Measurements from ENCODE around the gene CFAP97.
A peak's percentile ranks its signal among the peaks of the same experiment; 100 is the strongest.
"Not testable (repeated sequence)": the region's sequence is repeated elsewhere in the genome, so short reads cannot be mapped to it uniquely, and the experiment has no call there.

Gene CFAP97

GRCh38 chr4:185209852-185210101 lies 6.0 kb upstream of the CFAP97 start:
- H2BK15ac ChIP-seq (replicated peaks; ENCODE audit: low read depth); H2AK5ac ChIP-seq (ENCODE audit: low read length); H4K8ac ChIP-seq (ENCODE audit: low read depth, low read length); H3K79me1 ChIP-seq (ENCODE audit: low read length); H2BK5ac ChIP-seq (ENCODE audit: low read length); H4K5ac ChIP-seq (ENCODE audit: low read length); H3K36me3 ChIP-seq (ENCODE audit: control insufficient read depth, insufficient read depth, low read length); H2BK120ac ChIP-seq (ENCODE audit: low read depth, low read length); H3K4me2 ChIP-seq (ENCODE audit: low read length); H3K23ac ChIP-seq (ENCODE audit: low read length); H3K27me3 ChIP-seq (ENCODE audit: insufficient read depth, low read length, poor library complexity); DNase-seq: not testable (repeated sequence)
- Histone ChIP-seq H3K56ac (ENCODE audit: low read length) (peak overlapping the region; percentile 99), H3K18ac (ENCODE audit: low read length) (peak overlapping the region; percentile 83), H3K4ac (ENCODE audit: low read depth, low read length) (peak overlapping the region; percentile 25), H3K9ac (ENCODE audit: low read length) (peak overlapping the region; percentile 93), H3K4me1 (ENCODE audit: control insufficient read depth, low read depth, low read length) (peaks cover 14% of the 10 kb centered on the region), H3K4me3 (ENCODE audit: low read length) (peak overlapping the region; percentile 96), H3K79me2 (ENCODE audit: control insufficient read depth, insufficient read depth, low read length) (peaks cover 22% of the 10 kb centered on the region), H3K27ac (ENCODE audit: low read depth, low read length) (peak overlapping the region; percentile 75)
- no CpG with 5 or more reads among the region's 39 CpGs for WGBS (ENCODE audit: extremely low coverage, insufficient coverage, low lambda C conversion rate)

GRCh38 chr4:185209031-185209851 lies 5.4 kb upstream of the CFAP97 start, which contains the start of gene SNX25:
Gene SNX25, plus strand, starts transcription at chr4:185209598. Its CDS starts 229 bp downstream, at chr4:185209827.
- H3K9ac ChIP-seq (ENCODE audit: low read length), result peak within 1 kb of the TSS; percentile 93
- H3K4me1 ChIP-seq (ENCODE audit: control insufficient read depth, low read depth, low read length), result peaks cover 14% of the 10 kb centered on the region
- no peak within 1 kb of the TSS for H2BK120ac ChIP-seq (ENCODE audit: low read depth, low read length)
- DNase-seq, result peak; percentile 90
- peak within 1 kb of the TSS; percentile 75 for H3K27ac ChIP-seq (ENCODE audit: low read depth, low read length)
- peak within 1 kb of the TSS; percentile 96 for H3K4me3 ChIP-seq (ENCODE audit: low read length)
- no peaks in the 10 kb centered on the region for H3K36me3 ChIP-seq (ENCODE audit: control insufficient read depth, insufficient read depth, low read length)
- peak within 1 kb of the TSS; percentile 83 for H3K18ac ChIP-seq (ENCODE audit: low read length)
- H3K4me2 ChIP-seq (ENCODE audit: low read length), result peak within 1 kb of the TSS; percentile 93
- no CpG with 5 or more reads among the region's 72 CpGs for WGBS (ENCODE audit: extremely low coverage, insufficient coverage, low lambda C conversion rate)
- no peaks in the 10 kb centered on the region for H3K27me3 ChIP-seq (ENCODE audit: insufficient read depth, low read length, poor library complexity)
- H2BK5ac ChIP-seq (ENCODE audit: low read length), result peak within 1 kb of the TSS; percentile 85
- H4K5ac ChIP-seq (ENCODE audit: low read length), result no peak within 1 kb of the TSS
- no peak within 1 kb of the TSS for H2AK5ac ChIP-seq (ENCODE audit: low read length)
- peaks cover 3% of the 10 kb centered on the region for H3K79me1 ChIP-seq (ENCODE audit: low read length)
- H3K56ac ChIP-seq (ENCODE audit: low read length), result peak within 1 kb of the TSS; percentile 99
- H3K79me2 ChIP-seq (ENCODE audit: control insufficient read depth, insufficient read depth, low read length), result peaks cover 18% of the 10 kb centered on the region
- H3K23ac ChIP-seq (ENCODE audit: low read length), result no peak within 1 kb of the TSS
- H2BK15ac ChIP-seq (replicated peaks; ENCODE audit: low read depth), result no peak within 1 kb of the TSS
- H4K8ac ChIP-seq (ENCODE audit: low read depth, low read length), result no peak within 1 kb of the TSS
- peak within 1 kb of the TSS; percentile 25 for H3K4ac ChIP-seq (ENCODE audit: low read depth, low read length)

- H3K36me3 ChIP-seq (ENCODE audit: control insufficient read depth, insufficient read depth, low read length), result no peaks in the 10 kb centered on the region
- no peak overlapping the region for H2BK5ac ChIP-seq (ENCODE audit: low read length)
- H4K8ac ChIP-seq (ENCODE audit: low read depth, low read length), result no peak overlapping the region
- no peak overlapping the region for H3K27ac ChIP-seq (ENCODE audit: low read depth, low read length)
- H3K4me1 ChIP-seq (ENCODE audit: control insufficient read depth, low read depth, low read length), result peaks cover 4% of the 10 kb centered on the region
- H3K79me1 ChIP-seq (ENCODE audit: low read length), result peaks cover 3% of the 10 kb centered on the region
- H3K18ac ChIP-seq (ENCODE audit: low read length), result no peak overlapping the region
- H3K56ac ChIP-seq (ENCODE audit: low read length), result no peak overlapping the region
- H3K4ac ChIP-seq (ENCODE audit: low read depth, low read length), result no peak overlapping the region
- H3K9ac ChIP-seq (ENCODE audit: low read length), result no peak overlapping the region
- H3K4me3 ChIP-seq (ENCODE audit: low read length), result no peak overlapping the region
- H3K23ac ChIP-seq (ENCODE audit: low read length), result no peak overlapping the region
- H2AK5ac ChIP-seq (ENCODE audit: low read length), result no peak overlapping the region
- H3K79me2 ChIP-seq (ENCODE audit: control insufficient read depth, insufficient read depth, low read length), result peaks cover 11% of the 10 kb centered on the region
- DNase-seq, result peak; percentile 56
- H3K4me2 ChIP-seq (ENCODE audit: low read length), result no peak overlapping the region
- no peak overlapping the region for H4K5ac ChIP-seq (ENCODE audit: low read length)
- H2BK120ac ChIP-seq (ENCODE audit: low read depth, low read length), result no peak overlapping the region
- H3K27me3 ChIP-seq (ENCODE audit: insufficient read depth, low read length, poor library complexity), result no peaks in the 10 kb centered on the region
- WGBS (ENCODE audit: extremely low coverage, insufficient coverage, low lambda C conversion rate), result no CpG with 5 or more reads among the region's 5 CpGs
- no peak overlapping the region for H2BK15ac ChIP-seq (replicated peaks; ENCODE audit: low read depth)
Observed at GRCh38 chr4:185207466-185207865, 3.7 kb upstream of the CFAP97 start.

- H3K4ac ChIP-seq (ENCODE audit: low read depth, low read length), result no peak overlapping the region
- H2BK5ac ChIP-seq (ENCODE audit: low read length), result no peak overlapping the region
- peaks cover 3% of the 10 kb centered on the region for H3K79me2 ChIP-seq (ENCODE audit: control insufficient read depth, insufficient read depth, low read length)
- H3K23ac ChIP-seq (ENCODE audit: low read length), result no peak overlapping the region
- no peak overlapping the region for H4K8ac ChIP-seq (ENCODE audit: low read depth, low read length)
- H3K56ac ChIP-seq (ENCODE audit: low read length), result no peak overlapping the region
- no peak overlapping the region for H2BK15ac ChIP-seq (replicated peaks; ENCODE audit: low read depth)
- H3K18ac ChIP-seq (ENCODE audit: low read length), result no peak overlapping the region
- no peak for DNase-seq
- H3K4me1 ChIP-seq (ENCODE audit: control insufficient read depth, low read depth, low read length), result peaks cover 3% of the 10 kb centered on the region
- H2AK5ac ChIP-seq (ENCODE audit: low read length), result no peak overlapping the region
- no peaks in the 10 kb centered on the region for H3K27me3 ChIP-seq (ENCODE audit: insufficient read depth, low read length, poor library complexity)
- WGBS (ENCODE audit: extremely low coverage, insufficient coverage, low lambda C conversion rate), result no CpG with 5 or more reads among the region's 8 CpGs
- no peak overlapping the region for H2BK120ac ChIP-seq (ENCODE audit: low read depth, low read length)
- H3K79me1 ChIP-seq (ENCODE audit: low read length), result peaks cover 3% of the 10 kb centered on the region
- H4K5ac ChIP-seq (ENCODE audit: low read length), result no peak overlapping the region
- H3K4me2 ChIP-seq (ENCODE audit: low read length), result no peak overlapping the region
- no peak overlapping the region for H3K4me3 ChIP-seq (ENCODE audit: low read length)
- H3K9ac ChIP-seq (ENCODE audit: low read length), result no peak overlapping the region
- no peaks in the 10 kb centered on the region for H3K36me3 ChIP-seq (ENCODE audit: control insufficient read depth, insufficient read depth, low read length)
- H3K27ac ChIP-seq (ENCODE audit: low read depth, low read length), result no peak overlapping the region
Observed at GRCh38 chr4:185205697-185206342, 2.0 kb upstream of the CFAP97 start.

- not testable (repeated sequence) for H3K4me1 ChIP-seq (ENCODE audit: control insufficient read depth, low read depth, low read length)
- WGBS (ENCODE audit: extremely low coverage, insufficient coverage, low lambda C conversion rate), result no CpG with 5 or more reads among the region's 13 CpGs
Observed at GRCh38 chr4:185205073-185205472, 1.3 kb upstream of the CFAP97 start.

More at GRCh38 chr4:185205073-185205472, 1.3 kb upstream of the CFAP97 start:
- H3K79me1 ChIP-seq (ENCODE audit: low read length); H3K4me2 ChIP-seq (ENCODE audit: low read length); H3K27me3 ChIP-seq (ENCODE audit: insufficient read depth, low read length, poor library complexity); H2BK15ac ChIP-seq (replicated peaks; ENCODE audit: low read depth); H3K79me2 ChIP-seq (ENCODE audit: control insufficient read depth, insufficient read depth, low read length); H3K4ac ChIP-seq (ENCODE audit: low read depth, low read length); H3K23ac ChIP-seq (ENCODE audit: low read length); H2AK5ac ChIP-seq (ENCODE audit: low read length); H2BK120ac ChIP-seq (ENCODE audit: low read depth, low read length); H3K9ac ChIP-seq (ENCODE audit: low read length); DNase-seq; H3K36me3 ChIP-seq (ENCODE audit: control insufficient read depth, insufficient read depth, low read length); H4K8ac ChIP-seq (ENCODE audit: low read depth, low read length); H3K18ac ChIP-seq (ENCODE audit: low read length); H4K5ac ChIP-seq (ENCODE audit: low read length); H3K27ac ChIP-seq (ENCODE audit: low read depth, low read length); H3K56ac ChIP-seq (ENCODE audit: low read length); H3K4me3 ChIP-seq (ENCODE audit: low read length); H2BK5ac ChIP-seq (ENCODE audit: low read length): not testable (repeated sequence)
